Jurkat, Clone E6-1 (cell line): ENCODE measurements around the gene OR52K1.
"Not testable (repeated sequence)": the region's sequence is repeated elsewhere in the genome, so short reads cannot be mapped to it uniquely, and the experiment has no call there.

Source experiments
- DNase-seq: peaks from one replicate; pipeline ENCODE4 v3.0.0-alpha.2; 2011; ENCODE audit warnings: low read depth, low spot score
- H3K4me3 ChIP-seq: 2 replicates; pipeline ENCODE4 v1.5.1; 2011; ENCODE audit warnings: mild to moderate bottlenecking, low read length, control low read depth, moderate library complexity

OR52K1 gene

DNA sequence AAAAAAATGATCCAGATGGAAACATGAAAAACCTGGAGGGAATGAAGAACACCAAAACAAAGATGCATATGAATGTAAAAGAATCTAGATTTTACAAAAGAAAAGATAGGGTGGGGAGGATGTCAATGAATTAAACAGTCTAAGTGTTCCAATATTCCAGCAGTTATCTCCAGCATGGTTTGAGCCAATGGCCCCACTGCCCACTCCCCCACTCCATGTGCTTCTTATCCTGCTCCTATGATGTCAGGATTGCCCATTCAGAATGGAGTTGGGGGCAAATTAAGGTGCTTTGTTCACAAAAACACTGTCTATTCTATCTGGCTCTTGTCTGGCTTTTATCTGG lies 1.2 kb upstream of the OR52K1 start:
- H3K4me3 ChIP-seq, result no peak overlapping the region
- no peak for DNase-seq

DNA sequence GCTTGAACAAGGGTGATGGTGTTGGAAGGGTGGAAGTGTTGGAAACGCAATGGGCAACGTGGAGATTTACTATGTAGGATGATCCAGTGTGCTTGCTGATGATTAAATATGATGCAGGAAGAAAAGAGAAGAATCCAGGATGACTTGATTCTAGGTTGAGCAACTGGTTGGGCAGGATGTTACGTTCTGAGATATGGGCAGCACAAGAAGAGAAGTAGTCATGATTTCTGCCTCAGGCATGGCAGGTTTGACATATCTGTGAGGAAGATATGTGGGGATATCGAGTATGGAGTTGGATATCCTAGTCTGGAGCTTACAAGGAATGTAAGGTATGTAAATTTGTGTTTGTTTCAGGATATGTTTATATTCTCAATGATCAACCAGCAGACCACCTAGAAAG lies 1.9 kb downstream of the OR52K1 start:
- DNase-seq, result no peak
- no peak overlapping the region for H3K4me3 ChIP-seq

DNA sequence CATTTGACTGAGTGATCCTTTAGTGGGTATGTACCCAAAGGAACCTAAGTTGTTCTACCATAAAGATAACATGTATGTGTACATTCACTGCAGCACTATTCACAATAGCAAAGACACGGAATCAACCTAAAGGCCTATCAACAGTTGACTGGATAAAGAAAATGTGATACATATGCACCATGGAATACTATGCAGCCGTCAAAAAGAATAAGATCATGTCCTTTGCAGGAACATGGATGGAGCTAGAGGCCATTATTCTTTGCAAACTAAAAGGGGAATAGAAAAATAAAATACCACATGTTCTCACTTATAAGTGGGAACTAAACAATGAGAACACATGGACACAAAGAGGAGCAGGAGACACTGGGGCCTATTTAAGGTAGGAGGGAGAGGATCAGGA lies 9.0 kb downstream of the OR52K1 start:
- not testable (repeated sequence) for H3K4me3 ChIP-seq, DNase-seq

- no peak overlapping the region for H3K4me3 ChIP-seq
- DNase-seq, result no peak
Measured at GRCh38 chr11:4491878-4492606, 9.6 kb downstream of the OR52K1 start.

DNA sequence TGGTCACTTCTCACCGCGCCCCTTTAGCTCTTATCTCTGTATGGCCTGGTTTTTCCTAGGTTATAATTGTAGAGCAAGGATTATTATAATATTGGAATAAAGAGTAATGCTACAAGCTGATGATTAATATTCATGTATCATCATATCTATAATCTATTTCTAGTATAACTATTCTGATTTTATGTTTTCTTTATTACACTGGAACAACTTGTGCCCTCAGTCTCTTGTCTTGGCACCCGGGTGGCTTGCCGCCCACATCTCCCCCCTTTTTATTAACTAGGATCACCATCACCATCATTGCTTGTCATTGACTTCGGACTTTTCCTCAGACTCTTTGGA lies 11.0 kb downstream of the OR52K1 start:
- no peak for DNase-seq
- H3K4me3 ChIP-seq, result no peak overlapping the region

- DNase-seq, result no peak
- H3K4me3 ChIP-seq, result no peak overlapping the region
Measured at GRCh38 chr11:4495487-4495886, 13.0 kb downstream of the OR52K1 start.

- DNase-seq, result no peak
- no peak overlapping the region for H3K4me3 ChIP-seq
Measured at GRCh38 chr11:4495986-4496385, 13.5 kb downstream of the OR52K1 start.

GRCh38 chr11:4496557-4497248 lies 14.3 kb downstream of the OR52K1 start:
- no peak overlapping the region for H3K4me3 ChIP-seq
- no peak for DNase-seq

DNA sequence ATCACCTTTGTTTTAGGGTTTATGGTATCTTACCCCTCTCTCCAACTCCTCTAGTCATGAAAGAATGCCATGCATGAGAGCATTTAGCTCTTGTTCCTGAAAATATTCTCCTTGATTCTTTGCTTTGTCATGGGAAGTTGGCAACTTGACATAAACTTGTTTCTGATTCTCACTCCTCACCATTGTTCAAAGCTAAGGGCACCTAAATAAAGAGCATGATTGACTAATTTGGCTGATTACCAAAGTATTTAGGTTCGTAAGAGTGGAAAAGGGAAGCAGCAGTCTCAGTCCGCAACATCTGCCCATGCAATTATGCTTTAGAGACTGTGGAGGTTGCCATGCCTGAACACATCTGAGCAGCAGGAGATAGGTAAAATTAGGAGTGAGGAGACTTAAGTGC lies 26.4 kb downstream of the OR52K1 start:
- DNase-seq, result no peak
- H3K4me3 ChIP-seq, result no peak overlapping the region

- no peak overlapping the region for H3K4me3 ChIP-seq
- no peak for DNase-seq
Measured at GRCh38 chr11:4511282-4512245, 29.1 kb downstream of the OR52K1 start.

DNA sequence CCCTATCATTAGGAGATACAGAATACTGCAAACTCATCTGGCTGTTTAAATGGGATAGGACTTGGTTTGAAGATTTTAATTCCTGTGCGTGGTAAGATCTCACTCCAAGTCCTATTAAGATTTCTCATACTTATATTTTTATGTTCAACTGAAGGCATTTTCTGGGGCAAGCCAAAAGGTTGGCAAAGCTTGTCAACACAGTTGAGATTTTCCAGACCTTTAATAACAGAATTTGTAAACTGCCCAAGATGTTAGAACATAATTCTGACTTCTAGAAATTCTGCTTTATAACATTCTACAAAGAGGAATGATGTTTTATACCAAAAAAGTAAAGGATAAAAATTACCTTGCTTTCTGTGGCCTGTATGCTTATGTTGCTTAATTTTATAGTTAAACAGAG lies 31.8 kb downstream of the OR52K1 start:
- no peak for DNase-seq
- no peak overlapping the region for H3K4me3 ChIP-seq

DNA sequence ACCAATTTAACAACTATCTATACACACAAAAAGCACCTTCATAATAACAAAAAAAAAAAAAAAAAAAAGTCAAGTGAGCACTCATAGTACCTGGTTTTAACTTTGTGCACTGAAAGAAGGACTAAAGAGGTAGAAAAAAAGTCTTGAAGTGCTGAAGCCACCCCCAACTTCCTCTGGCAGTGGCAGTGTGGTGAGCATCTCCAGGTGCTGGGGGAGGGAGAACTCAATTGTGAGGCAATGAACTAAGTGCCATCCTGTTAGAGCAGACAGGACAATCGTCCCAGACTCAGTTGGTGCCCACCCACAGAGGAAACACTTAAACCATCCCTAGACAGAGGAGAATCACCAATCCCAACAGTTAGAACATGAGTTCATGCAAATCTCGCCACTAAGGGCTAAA lies 39.9 kb downstream of the OR52K1 start:
- peak; percentile 89 for DNase-seq
- H3K4me3 ChIP-seq, result peak overlapping the region; percentile 15

DNA sequence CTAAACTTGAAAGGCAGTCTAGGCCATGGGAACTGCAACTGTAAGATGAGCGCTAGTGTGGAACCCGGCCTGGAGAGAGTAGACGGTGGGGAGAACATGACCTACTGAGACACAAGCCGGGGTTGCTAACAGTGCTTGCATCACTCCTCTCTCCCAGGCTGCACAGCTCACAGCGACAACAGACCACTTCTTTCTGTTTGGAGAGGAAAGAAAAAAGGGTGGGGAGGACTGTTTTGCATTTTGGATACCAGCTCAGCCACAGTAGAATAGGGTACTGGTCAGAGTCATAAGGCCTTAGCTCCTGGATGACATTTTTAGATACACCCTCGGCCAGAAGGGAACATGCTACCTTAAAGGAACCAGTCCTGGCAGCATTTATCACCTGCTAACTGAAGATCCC lies 40.3 kb downstream of the OR52K1 start:
- no peak for DNase-seq
- H3K4me3 ChIP-seq, result peak overlapping the region; percentile 15

DNA sequence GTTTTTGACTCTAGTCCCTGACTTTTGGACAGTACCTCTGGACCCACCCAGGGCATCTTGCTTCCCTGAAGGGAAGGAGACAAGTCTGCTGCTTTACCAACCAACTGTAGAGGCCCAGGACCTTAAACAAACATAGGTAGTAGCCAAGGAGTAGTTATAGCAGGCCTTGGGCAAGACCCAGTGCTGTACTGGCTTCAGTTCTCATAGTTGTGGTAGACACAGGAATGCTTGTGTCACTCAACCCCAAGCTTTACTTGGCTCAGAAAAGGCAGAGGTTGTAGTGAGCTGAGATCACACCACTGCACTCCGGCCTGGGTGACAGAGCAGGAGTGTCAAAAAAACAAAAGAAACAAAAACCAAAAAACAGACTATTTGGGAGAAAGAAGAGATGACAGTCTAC lies 41.2 kb downstream of the OR52K1 start:
- H3K4me3 ChIP-seq, result no peak overlapping the region
- no peak for DNase-seq

GRCh38 chr11:4527926-4528325 lies 45.5 kb downstream of the OR52K1 start:
- no peak overlapping the region for H3K4me3 ChIP-seq
- no peak for DNase-seq

DNA sequence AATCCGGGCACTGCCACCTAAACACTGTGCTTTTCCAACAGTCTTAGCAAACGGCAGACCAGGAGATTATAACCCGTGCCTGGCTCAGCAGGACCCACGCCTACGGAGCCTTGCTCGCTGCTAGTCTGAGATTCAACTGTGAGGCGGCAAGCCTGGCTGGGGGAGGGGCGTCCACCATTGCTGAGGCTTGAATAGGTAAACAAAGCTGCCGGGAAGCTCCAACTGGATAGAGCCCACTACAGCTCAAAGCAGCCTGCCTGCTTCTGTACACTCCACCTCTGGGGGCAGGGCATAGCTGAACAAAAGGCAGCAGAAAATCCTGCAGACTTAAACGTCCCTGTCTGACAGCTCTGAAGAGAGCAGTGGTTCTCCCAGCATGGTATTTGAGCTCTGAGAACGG lies 49.2 kb downstream of the OR52K1 start:
- not testable (repeated sequence) for H3K4me3 ChIP-seq, DNase-seq

- no peak for DNase-seq
- no peak overlapping the region for H3K4me3 ChIP-seq
Measured at GRCh38 chr11:4539603-4540219, 57.3 kb downstream of the OR52K1 start.

- H3K4me3 ChIP-seq, result no peak overlapping the region
- DNase-seq, result no peak
Measured at GRCh38 chr11:4541071-4541470, 58.6 kb downstream of the OR52K1 start.
